ENCODE results near the gene HSPA1A.

Gene HSPA1A

DNA sequence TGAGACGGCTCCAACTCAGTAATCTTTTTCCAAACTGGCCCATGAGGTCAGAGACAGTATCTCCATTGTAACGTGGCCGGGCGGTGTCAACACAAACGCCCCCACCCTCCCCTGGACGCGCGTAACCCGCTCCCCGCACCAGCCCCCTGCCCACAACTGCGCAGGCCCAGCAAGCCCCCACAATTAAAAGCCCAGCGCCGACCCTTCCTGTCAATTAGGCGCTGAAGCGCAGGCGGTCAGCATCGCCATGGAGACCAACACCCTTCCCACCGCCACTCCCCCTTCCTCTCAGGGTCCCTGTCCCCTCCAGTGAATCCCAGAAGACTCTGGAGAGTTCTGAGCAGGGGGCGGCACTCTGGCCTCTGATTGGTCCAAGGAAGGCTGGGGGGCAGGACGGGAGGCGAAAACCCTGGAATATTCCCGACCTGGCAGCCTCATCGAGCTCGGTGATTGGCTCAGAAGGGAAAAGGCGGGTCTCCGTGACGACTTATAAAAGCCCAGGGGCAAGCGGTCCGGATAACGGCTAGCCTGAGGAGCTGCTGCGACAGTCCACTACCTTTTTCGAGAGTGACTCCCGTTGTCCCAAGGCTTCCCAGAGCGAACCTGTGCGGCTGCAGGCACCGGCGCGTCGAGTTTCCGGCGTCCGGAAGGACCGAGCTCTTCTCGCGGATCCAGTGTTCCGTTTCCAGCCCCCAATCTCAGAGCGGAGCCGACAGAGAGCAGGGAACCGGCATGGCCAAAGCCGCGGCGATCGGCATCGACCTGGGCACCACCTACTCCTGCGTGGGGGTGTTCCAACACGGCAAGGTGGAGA lies at the start of gene HSPA1A, which contains the start of gene HSPA1L:
TSS of gene HSPA1A (plus strand) at position 519 of the 814 bp plus-strand sequence. CDS start at position 733, 214 bp downstream.
TSS of gene HSPA1L (minus strand) at position 259 of the 814 bp plus-strand sequence. CDS start 3,311 bp downstream, outside the sequence.
- TF ChIP-seq, protein P1, sequence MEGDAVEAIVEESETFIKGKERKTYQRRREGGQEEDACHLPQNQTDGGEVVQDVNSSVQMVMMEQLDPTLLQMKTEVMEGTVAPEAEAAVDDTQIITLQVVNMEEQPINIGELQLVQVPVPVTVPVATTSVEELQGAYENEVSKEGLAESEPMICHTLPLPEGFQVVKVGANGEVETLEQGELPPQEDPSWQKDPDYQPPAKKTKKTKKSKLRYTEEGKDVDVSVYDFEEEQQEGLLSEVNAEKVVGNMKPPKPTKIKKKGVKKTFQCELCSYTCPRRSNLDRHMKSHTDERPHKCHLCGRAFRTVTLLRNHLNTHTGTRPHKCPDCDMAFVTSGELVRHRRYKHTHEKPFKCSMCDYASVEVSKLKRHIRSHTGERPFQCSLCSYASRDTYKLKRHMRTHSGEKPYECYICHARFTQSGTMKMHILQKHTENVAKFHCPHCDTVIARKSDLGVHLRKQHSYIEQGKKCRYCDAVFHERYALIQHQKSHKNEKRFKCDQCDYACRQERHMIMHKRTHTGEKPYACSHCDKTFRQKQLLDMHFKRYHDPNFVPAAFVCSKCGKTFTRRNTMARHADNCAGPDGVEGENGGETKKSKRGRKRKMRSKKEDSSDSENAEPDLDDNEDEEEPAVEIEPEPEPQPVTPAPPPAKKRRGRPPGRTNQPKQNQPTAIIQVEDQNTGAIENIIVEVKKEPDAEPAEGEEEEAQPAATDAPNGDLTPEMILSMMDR (IDR thresholded peaks at IDR 0.05; ENCODE audit: poor library complexity, severe bottlenecking) = no peak
- DNase-seq (ENCODE audit: low spot score) (peak; percentile 93), ATAC-seq (ENCODE audit: low read depth) (peak; percentile 71)
- Histone ChIP-seq H3K36me3 (ENCODE audit: low read depth) (peaks cover 6% of the 10 kb centered on the region; the same call in 1 of the 2 replicates), H3K9me3 (ENCODE audit: severe bottlenecking) (no peaks in the 10 kb centered on the region), H3K4me1 (ENCODE audit: insufficient read depth, poor library complexity, severe bottlenecking) (peaks cover 22% of the 10 kb centered on the region), H3K27me3 (ENCODE audit: insufficient read depth, poor library complexity, severe bottlenecking) (no peaks in the 10 kb centered on the region), H3K27ac (ENCODE audit: poor library complexity, severe bottlenecking) (peak within 1 kb of the TSS; percentile 93), H3K4me3 (ENCODE audit: severe bottlenecking) (peak within 1 kb of the TSS; percentile 58)

DNA sequence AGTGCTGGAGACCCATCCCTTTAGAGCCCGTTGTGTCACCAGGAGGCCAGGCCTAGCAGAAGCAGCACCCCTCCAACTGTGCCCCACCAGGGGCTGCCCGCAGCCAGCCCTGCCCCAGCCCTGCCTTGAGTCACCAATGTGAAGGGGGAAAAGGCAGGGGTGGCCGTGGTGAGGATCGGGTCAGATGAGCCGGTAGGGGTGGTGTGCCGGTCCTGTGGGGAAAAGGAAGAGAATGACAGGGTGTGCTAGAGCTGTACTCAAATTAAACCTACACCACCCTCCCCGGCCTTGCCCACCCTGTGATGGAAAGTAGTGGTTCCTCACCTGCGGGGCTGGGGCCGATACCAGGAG lies 49.8 kb upstream of the HSPA1A start:
- no peaks in the 10 kb centered on the region for H3K9me3 ChIP-seq (ENCODE audit: severe bottlenecking)
- H3K27ac ChIP-seq (ENCODE audit: poor library complexity, severe bottlenecking) = no peak overlapping the region
- H3K4me3 ChIP-seq (ENCODE audit: severe bottlenecking) = no peak overlapping the region
- DNase-seq (ENCODE audit: low spot score) (no peak), ATAC-seq (ENCODE audit: low read depth) (no peak)
- peaks cover 3% of the 10 kb centered on the region for H3K4me1 ChIP-seq (ENCODE audit: insufficient read depth, poor library complexity, severe bottlenecking)
- peaks cover 19% of the 10 kb centered on the region for H3K36me3 ChIP-seq (ENCODE audit: low read depth)
- no peaks in the 10 kb centered on the region for H3K27me3 ChIP-seq (ENCODE audit: insufficient read depth, poor library complexity, severe bottlenecking)
- TF ChIP-seq, protein P1 (IDR thresholded peaks at IDR 0.05; ENCODE audit: poor library complexity, severe bottlenecking) = no peak

DNA sequence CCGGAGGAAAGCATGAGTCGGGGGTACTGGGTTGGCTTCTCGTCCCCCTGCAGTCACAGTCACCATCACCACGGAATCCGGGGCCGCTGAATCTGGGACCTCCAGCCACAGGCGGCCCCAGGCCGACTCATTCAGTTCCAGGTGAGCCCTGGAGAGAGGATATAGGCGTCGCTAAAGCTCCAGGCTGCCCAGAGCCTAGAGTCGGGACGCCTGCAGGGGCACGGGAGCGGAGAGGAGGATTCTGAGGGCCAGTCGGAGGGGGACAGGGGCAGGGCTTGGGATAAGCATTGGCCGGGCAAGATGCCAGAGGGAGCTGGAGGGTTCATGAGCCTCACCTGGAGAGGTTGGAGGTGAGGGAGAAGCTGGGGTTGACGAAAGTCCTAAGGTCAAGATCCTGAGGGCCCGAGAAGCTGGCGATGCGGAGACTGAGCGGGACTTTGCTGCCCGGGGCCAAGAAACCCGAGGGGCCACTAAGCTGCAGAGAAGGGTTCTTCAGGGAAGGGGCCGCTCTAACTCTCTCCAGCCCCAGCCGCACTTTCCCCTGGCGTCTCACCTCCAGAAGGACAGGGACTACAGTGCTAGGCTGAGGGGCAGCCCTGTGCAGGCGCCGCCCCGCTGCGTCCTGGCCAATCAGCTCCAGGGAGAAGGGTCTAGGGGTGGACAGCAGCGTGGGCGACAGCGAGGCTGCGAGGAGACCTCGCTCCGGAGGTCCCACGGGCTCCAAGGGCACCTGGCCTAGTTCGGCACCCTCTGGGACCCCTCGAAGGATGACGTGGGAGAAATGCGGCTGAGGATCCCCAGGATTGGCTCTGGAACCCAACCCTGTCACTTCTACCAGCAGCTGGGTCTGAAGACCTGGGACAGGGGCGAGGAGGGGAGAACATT lies 49.2 kb upstream of the HSPA1A start:
- Histone ChIP-seq H3K4me1 (ENCODE audit: insufficient read depth, poor library complexity, severe bottlenecking) (peaks cover 3% of the 10 kb centered on the region), H3K36me3 (ENCODE audit: low read depth) (peaks cover 12% of the 10 kb centered on the region), H3K4me3 (ENCODE audit: severe bottlenecking) (no peak overlapping the region), H3K27me3 (ENCODE audit: insufficient read depth, poor library complexity, severe bottlenecking) (no peaks in the 10 kb centered on the region), H3K27ac (ENCODE audit: poor library complexity, severe bottlenecking) (no peak overlapping the region), H3K9me3 (ENCODE audit: severe bottlenecking) (no peaks in the 10 kb centered on the region)
- no peak for DNase-seq (ENCODE audit: low spot score)
- ATAC-seq (ENCODE audit: low read depth) = no peak
- TF ChIP-seq, protein P1 (IDR thresholded peaks at IDR 0.05; ENCODE audit: poor library complexity, severe bottlenecking) = no peak

DNA sequence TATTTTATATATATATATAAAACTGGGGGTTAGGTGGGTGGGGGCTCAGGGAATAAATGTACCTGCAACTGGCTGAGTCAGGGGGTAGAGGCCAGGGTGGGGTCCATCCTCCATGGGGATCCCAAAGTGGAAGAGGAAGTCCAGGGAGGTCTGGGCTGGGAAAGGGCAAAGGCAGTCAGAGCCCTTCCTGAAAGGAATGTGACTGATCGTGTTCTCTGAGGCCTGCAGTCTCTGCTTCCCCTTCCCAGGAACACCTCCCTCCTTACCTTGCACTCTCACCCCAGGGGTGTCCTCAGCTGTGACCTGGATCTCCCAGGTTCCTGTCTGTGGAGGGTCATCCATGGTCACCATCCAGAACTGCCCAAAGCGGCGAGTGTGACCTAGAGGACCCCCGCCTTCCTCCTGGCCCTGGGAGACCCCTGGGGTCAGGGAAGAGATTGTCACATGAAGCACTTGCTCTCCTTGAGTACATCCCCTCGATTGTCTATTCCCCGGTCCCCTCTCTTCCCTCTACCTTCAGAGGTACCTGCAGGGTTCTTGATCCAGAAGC lies 48.2 kb upstream of the HSPA1A start:
- TF ChIP-seq, protein P1 (IDR thresholded peaks at IDR 0.05; ENCODE audit: poor library complexity, severe bottlenecking) = no peak
- Histone ChIP-seq H3K4me3 (ENCODE audit: severe bottlenecking) (no peak overlapping the region), H3K4me1 (ENCODE audit: insufficient read depth, poor library complexity, severe bottlenecking) (peaks cover 3% of the 10 kb centered on the region), H3K27ac (ENCODE audit: poor library complexity, severe bottlenecking) (no peak overlapping the region), H3K27me3 (ENCODE audit: insufficient read depth, poor library complexity, severe bottlenecking) (no peaks in the 10 kb centered on the region), H3K9me3 (ENCODE audit: severe bottlenecking) (no peaks in the 10 kb centered on the region), H3K36me3 (ENCODE audit: low read depth) (0 out of 2 replicates have a peak, but pooled peaks cover 2% of the 10 kb centered on the region)
- no peak for DNase-seq (ENCODE audit: low spot score)
- ATAC-seq (ENCODE audit: low read depth) = no peak
